ENCODE data around the gene NINJ1. TPM values are rescaled to one million over a fixed set of nuclear protein-coding genes. Genes with fewer than 3 reads are reported as not detected.

Gene NINJ1
- total and polyA plus RNA-seq, 2 of the 13 experiments (the other 11 are each of a cell fraction or from before 2014, with no cell fraction given) = 81.2 to 92.1 TPM

DNA sequence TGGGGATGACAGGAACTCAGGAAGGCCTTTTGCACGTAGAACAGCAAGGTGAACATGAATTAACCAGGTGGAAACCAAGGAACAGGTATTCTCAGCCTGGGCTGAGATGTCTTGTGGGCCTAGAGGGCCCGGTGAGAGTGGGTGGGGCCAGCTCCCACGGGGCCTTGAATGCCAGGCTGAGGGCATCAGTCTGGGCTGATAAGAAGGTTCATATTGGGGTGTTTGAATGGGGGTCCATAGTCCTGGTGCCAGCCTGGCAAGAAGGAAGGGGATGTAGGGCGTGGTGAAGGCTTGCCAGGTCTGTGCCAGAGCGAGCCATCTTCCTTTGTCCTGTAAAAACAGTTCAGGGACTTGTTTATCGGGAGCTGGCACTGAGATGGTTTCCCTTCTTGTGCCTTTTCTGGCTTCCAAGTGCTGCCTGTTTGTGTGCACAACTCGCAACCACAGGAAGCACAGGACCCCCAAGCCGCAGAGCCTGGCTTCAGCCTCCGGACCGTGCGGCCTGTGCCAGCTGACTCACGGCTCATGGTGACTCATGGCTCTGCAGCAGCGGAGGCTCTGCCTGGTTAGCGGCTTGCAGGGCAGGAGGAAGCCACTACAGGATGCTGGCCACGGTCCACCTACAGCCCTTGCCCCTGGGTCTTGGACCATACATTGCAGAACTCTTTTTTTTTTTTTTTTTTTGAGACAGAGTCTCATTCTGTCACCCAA lies 35.7 kb downstream of the NINJ1 start (continued):
- TF ChIP-seq, protein P1, sequence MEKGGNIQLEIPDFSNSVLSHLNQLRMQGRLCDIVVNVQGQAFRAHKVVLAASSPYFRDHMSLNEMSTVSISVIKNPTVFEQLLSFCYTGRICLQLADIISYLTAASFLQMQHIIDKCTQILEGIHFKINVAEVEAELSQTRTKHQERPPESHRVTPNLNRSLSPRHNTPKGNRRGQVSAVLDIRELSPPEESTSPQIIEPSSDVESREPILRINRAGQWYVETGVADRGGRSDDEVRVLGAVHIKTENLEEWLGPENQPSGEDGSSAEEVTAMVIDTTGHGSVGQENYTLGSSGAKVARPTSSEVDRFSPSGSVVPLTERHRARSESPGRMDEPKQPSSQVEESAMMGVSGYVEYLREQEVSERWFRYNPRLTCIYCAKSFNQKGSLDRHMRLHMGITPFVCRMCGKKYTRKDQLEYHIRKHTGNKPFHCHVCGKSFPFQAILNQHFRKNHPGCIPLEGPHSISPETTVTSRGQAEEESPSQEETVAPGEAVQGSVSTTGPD (CRISPR knock-in tag; IDR thresholded peaks at IDR 0.05) = no peak
- TF ChIP-seq NFKBIZ (CRISPR knock-in tag; IDR thresholded peaks at IDR 0.05) = no peak
- TF ChIP-seq KMT2B (CRISPR knock-in tag; IDR thresholded peaks at IDR 0.05) = no peak
- TF ChIP-seq SIN3B (IDR thresholded peaks at IDR 0.05; ENCODE audit: low read length) = no peak
- no peak for TF ChIP-seq KAT7 (CRISPR knock-in tag; IDR thresholded peaks at IDR 0.05; ENCODE audit: borderline replicate concordance)
- TF ChIP-seq DDIT3 (CRISPR knock-in tag; IDR thresholded peaks at IDR 0.05) = no peak
- TF ChIP-seq ARNTL (CRISPR knock-in tag; IDR thresholded peaks at IDR 0.05) = no peak
- no peak for TF ChIP-seq ZNF234 (CRISPR knock-in tag; conservative IDR thresholded peaks at IDR 0.05)
- 0 out of 2 replicates have a peak, but pooled peaks have one; percentile 39 for TF ChIP-seq AHDC1 (CRISPR knock-in tag; IDR thresholded peaks at IDR 0.05; ENCODE audit: borderline replicate concordance)
- no peak for TF ChIP-seq LRRFIP1 (CRISPR knock-in tag; conservative IDR thresholded peaks at IDR 0.05)
- TF ChIP-seq NPAS2 (CRISPR knock-in tag; IDR thresholded peaks at IDR 0.05; ENCODE audit: borderline replicate concordance) = no peak
- TF ChIP-seq, protein P2, sequence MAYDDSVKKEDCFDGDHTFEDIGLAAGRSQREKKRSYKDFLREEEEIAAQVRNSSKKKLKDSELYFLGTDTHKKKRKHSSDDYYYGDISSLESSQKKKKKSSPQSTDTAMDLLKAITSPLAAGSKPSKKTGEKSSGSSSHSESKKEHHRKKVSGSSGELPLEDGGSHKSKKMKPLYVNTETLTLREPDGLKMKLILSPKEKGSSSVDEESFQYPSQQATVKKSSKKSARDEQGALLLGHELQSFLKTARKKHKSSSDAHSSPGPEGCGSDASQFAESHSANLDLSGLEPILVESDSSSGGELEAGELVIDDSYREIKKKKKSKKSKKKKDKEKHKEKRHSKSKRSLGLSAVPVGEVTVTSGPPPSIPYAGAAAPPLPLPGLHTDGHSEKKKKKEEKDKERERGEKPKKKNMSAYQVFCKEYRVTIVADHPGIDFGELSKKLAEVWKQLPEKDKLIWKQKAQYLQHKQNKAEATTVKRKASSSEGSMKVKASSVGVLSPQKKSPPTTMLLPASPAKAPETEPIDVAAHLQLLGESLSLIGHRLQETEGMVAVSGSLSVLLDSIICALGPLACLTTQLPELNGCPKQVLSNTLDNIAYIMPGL (CRISPR knock-in tag; IDR thresholded peaks at IDR 0.05; ENCODE audit: borderline replicate concordance in 1 of 2, low read depth in 1 of 2) = 0 out of 4 replicates have a peak, but pooled peaks of 1 of the 2 experiments have one; percentile 40
- no peak for TF ChIP-seq NAIF1 (CRISPR knock-in tag; IDR thresholded peaks at IDR 0.05; ENCODE audit: borderline replicate concordance)
- no peak for TF ChIP-seq CBFB (CRISPR knock-in tag; IDR thresholded peaks at IDR 0.05)
- TF ChIP-seq ZBTB38 (CRISPR knock-in tag; IDR thresholded peaks at IDR 0.05) = peak; percentile 96
- TF ChIP-seq ZNF558 (CRISPR knock-in tag; IDR thresholded peaks at IDR 0.05; ENCODE audit: borderline replicate concordance) = no peak
